Testis (tissue), 3 donors: ENCODE measurements around the gene HOXD10. TPM values are rescaled to one million over a fixed set of nuclear protein-coding genes. Genes with fewer than 3 reads are reported as not detected.

Experiments used
- DNase-seq: peaks from one replicate; pipeline ENCODE4 v3.0.0-alpha.2; 2019
- H3K27ac ChIP-seq, 2 donors: fragments of 200-600 bp; sonication (generic); one replicate each; pipeline ENCODE4 v1.5.1; 2019
- H3K27me3 ChIP-seq: fragments of 200-600 bp; sonication (generic); one replicate; pipeline ENCODE4 v1.5.1; 2019
- H3K36me3 ChIP-seq: fragments of 200-600 bp; sonication (generic); one replicate; pipeline ENCODE4 v1.5.1; 2017; ENCODE audit warnings: low read depth; ENCODE audit errors: missing control alignments
- H3K4me1 ChIP-seq: fragments of 200-600 bp; sonication (generic); one replicate; pipeline ENCODE4 v1.5.1; 2019
- H3K4me3 ChIP-seq, 2 donors: fragments of 200-600 bp; sonication (generic); one replicate each; pipeline ENCODE4 v1.5.1; 2017 to 2019
- H3K9me3 ChIP-seq: fragments of 200-600 bp; sonication (generic); one replicate; pipeline ENCODE4 v1.5.1; 2017
- POLR2A ChIP-seq: fragments of 450-650 bp; IDR thresholded peaks from one replicate; pipeline ENCODE4 v1.6.1; 2017; ENCODE audit warnings: antibody characterized with exemption, mild to moderate bottlenecking, moderate library complexity
- WGBS, 2 donors: methylation state at CpG; one replicate each; pipeline ENCODE4 v1.1.5; 2018; 5-methylcytosine and 5-hydroxymethylcytosine counted together
- intact Hi-C: fragments of 100-400 bp; cut with DNase I; formaldehyde crosslinking; loops from one replicate; pipeline ENCODE4 v1.15.1; 2023; ENCODE audit warnings: low total_unique reads
- polyA plus RNA-seq: library from polyadenylated mRNA; stranded (reverse); fragments of 350-450 nt; fragmentation: Illumina TruSeq; extraction: RNeasy Lipid Tissue Mini Kit (QIAGEN cat#74804); gene quantifications from one replicate; pipeline ENCODE4 v1.2.3, GENCODE V29; 2014; ENCODE audit warnings: low read depth, low replicate concordance; ENCODE audit not compliant: insufficient read depth
- total RNA-seq, 2 donors: library from RNA; depleted of rRNA; stranded (reverse); fragments of >200 nt; gene quantifications; one replicate each; pipeline ENCODE4 v1.2.3, GENCODE V29; 2016
- TF ChIP-seq, protein P1 (sequence below), 3 experiments: fragments of 450-650 bp in 2 of 3; fragments of 200-600 bp in 1 of 3; sonication (generic) in 1 of 3; IDR thresholded peaks; one replicate each; pipeline ENCODE4 v1.5.1; 2016 to 2019; ENCODE audit warnings: antibody characterized with exemption in 3 of 3, mild to moderate bottlenecking in 2 of 3, moderate library complexity in 1 of 3

Gene HOXD10
- total and polyA plus RNA-seq, 3 donors from 2014 or later: 0.92 to 3.3 (median 2.7) TPM

DNA sequence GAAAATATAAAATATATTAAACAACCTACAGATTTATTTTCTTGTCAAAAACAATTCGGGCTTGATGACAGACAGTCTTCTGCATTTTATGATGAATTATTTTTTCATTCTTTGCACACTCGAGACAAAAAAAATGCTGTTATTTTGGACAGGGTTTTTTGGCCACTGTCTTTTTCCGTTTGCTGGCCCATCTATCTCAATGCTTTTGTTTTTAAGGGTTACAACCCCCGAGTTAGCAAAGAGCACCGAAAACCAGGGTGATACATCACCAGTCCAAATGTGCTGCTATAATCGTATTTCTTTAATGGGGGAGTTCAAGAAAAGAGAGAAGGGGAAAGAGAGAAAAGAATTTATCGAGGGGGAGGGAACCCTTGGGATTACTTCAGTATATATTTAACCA, 40.5 kb upstream of the HOXD10 start:
- TF ChIP-seq, protein P1, sequence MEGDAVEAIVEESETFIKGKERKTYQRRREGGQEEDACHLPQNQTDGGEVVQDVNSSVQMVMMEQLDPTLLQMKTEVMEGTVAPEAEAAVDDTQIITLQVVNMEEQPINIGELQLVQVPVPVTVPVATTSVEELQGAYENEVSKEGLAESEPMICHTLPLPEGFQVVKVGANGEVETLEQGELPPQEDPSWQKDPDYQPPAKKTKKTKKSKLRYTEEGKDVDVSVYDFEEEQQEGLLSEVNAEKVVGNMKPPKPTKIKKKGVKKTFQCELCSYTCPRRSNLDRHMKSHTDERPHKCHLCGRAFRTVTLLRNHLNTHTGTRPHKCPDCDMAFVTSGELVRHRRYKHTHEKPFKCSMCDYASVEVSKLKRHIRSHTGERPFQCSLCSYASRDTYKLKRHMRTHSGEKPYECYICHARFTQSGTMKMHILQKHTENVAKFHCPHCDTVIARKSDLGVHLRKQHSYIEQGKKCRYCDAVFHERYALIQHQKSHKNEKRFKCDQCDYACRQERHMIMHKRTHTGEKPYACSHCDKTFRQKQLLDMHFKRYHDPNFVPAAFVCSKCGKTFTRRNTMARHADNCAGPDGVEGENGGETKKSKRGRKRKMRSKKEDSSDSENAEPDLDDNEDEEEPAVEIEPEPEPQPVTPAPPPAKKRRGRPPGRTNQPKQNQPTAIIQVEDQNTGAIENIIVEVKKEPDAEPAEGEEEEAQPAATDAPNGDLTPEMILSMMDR (IDR thresholded peaks at IDR 0.05): no peak
- no peak for TF ChIP-seq POLR2A
- H3K4me3 ChIP-seq: peak overlapping the region in 1 of 2 donors; percentile 14
- 11 to 15% methylated on average over 7 of the region's 7 CpGs for WGBS, 2 donors
- no peaks in the 10 kb centered on the region for H3K4me1 ChIP-seq
- intact Hi-C loops: no loop called here
- no peaks in the 10 kb centered on the region for H3K9me3 ChIP-seq
- no peak overlapping the region for H3K27ac ChIP-seq
- H3K36me3 ChIP-seq: no peaks in the 10 kb centered on the region
- DNase-seq: no peak
- H3K27me3 ChIP-seq: no peaks in the 10 kb centered on the region

DNA sequence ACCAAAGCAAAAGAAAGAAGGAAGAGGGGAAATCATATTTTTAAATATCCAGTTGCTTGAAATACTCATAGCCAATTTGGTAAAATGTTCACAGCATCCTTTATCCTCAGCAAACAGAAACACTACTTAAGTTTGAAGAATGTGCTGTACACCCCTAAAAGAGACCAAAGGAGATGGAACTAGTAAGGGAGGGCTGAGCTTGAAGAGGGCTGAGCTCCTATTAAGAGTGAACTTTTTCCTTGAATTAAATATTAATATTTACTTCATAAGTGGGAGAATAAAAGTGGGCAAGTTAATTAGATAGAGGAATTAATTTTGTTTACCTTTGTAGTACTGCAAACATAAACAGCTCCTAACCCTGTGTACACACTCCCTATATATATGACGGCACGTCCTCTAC, 39.8 kb upstream of the HOXD10 start:
- Histone ChIP-seq H3K4me3 (no peak overlapping the region), H3K4me1 (no peaks in the 10 kb centered on the region), H3K9me3 (no peaks in the 10 kb centered on the region), H3K36me3 (no peaks in the 10 kb centered on the region), H3K27ac (no peak overlapping the region), H3K27me3 (no peaks in the 10 kb centered on the region)
- TF ChIP-seq, protein P1 (IDR thresholded peaks at IDR 0.05): no peak
- TF ChIP-seq POLR2A: no peak
- 33 to 47% methylated on average over 2 of the region's 2 CpGs for WGBS, 2 donors
- intact Hi-C loops: no loop called here
- no peak for DNase-seq

GRCh38 chr2:176078541-176079284, 37.9 kb upstream of the HOXD10 start:
- H3K9me3 ChIP-seq: no peaks in the 10 kb centered on the region
- H3K27me3 ChIP-seq: no peaks in the 10 kb centered on the region
- no peak for DNase-seq
- H3K27ac ChIP-seq: no peak overlapping the region
- 8 to 10% methylated on average over 25 of the region's 25 CpGs for WGBS, 2 donors
- no peaks in the 10 kb centered on the region for H3K4me1 ChIP-seq
- no peaks in the 10 kb centered on the region for H3K36me3 ChIP-seq
- TF ChIP-seq, protein P1 (IDR thresholded peaks at IDR 0.05): no peak
- TF ChIP-seq POLR2A: no peak
- intact Hi-C loops: no loop called here
- peak overlapping the region; percentile 46 to 50 for H3K4me3 ChIP-seq

DNA sequence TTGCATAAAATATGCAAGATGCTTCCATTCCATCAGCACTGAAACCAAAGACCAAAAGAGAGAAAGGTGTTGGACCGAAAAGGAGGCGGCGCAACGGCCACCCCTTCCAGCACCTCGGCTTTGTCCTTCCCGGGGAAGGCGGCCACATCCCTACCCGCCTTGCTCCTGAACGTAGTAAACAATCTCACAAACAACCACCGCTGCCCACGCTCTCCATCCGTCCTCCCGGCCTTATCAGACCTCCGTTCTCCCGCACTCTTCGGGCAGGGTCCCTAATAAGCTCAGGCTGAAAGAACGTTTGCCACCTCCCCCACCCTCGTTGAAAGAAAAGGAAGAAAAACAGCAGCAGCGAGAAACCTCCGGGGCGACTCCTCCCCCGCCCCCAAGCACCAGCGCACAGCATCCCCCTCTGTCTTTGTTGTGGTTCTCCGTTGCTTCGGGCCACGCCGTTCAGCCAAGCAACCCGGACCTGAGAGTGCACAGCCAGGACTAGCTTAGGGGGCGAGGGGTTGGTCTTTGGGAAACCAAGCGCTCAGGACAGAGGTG, 37.2 kb upstream of the HOXD10 start:
- peak overlapping the region; percentile 46 to 50 for H3K4me3 ChIP-seq
- WGBS, 2 donors: 8 to 9% methylated on average over 30 of the region's 30 CpGs
- TF ChIP-seq POLR2A: no peak
- TF ChIP-seq, protein P1 (IDR thresholded peaks at IDR 0.05): no peak
- no peak overlapping the region for H3K27ac ChIP-seq
- no peaks in the 10 kb centered on the region for H3K27me3 ChIP-seq
- no peaks in the 10 kb centered on the region for H3K36me3 ChIP-seq
- H3K4me1 ChIP-seq: no peaks in the 10 kb centered on the region
- no peaks in the 10 kb centered on the region for H3K9me3 ChIP-seq
- DNase-seq: peak; percentile 35
- intact Hi-C loops: no loop called here
